Hematopoietic multipotent progenitor cell treated with erythropoietin and hydrocortisone succinate and interleukin-3 and kit ligand, for 8 days (in vitro differentiated cells): ENCODE results near the gene KRT32.
"Not testable (repeated sequence)": the region's sequence is repeated elsewhere in the genome, so short reads cannot be mapped to it uniquely, and the experiment has no call there.

ENCODE experiments used
- DNase-seq: peaks from one replicate; pipeline ENCODE4 v3.0.0-alpha.2; 2015

KRT32 gene

DNA sequence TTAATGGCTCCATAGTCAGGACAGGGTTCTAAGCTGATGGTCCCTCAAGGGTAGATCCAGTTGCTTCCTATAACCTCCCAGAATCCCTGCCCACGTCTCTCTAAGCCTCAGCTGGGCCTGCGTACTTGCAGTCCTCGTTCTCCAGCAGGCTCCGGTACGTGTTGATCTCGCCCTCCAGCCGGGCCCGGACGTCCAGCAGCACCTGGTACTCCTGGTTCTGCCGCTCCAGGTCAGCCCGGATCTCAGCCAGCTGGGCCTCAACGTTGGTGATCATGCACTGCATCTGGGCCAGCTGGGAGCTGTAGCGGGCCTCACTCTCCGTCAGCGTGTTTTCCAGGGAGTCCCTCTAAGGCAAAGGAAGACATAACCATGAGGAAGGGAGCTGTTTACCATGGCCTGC is 4.5 kb downstream of the KRT32 start:
- no peak for DNase-seq

DNA sequence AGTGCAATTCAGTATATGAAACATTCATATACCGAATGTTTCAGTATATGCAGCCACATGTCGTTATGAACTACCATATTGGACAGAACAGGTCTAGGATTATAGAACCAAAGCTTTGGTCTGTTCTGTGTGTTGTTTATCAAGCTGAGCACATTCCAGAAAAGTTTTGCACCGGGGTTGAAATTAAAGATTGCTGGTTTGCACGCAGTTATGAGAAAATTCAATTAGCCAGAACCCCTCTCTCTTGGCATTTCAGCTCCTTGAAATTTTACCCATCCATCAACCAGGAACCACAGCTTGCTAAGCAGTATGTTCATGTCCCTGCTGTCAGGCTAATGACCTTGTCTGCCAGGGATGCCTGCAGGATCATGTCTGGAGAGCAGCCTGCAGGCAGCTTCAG is 9.5 kb downstream of the KRT32 start:
- DNase-seq = no peak

DNA sequence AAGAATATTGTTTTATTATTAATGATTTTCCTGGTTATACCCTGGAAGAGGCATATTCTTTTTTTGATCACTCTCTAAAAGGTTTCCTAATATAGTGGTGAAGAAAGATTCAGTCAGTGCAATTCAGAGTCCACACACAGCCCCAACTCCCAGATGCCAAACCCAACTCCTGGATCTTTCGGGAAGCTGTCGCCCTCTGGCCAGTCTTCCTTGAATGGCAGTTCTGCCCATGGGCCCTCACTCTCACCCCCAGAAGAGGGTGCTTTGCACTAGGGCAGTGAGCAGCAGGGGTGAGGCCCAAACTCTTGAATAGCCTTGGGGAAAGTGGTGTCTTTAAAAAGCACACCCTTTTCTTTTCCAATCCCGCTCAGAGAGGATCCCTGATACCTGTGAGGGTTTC is 11.0 kb downstream of the KRT32 start:
- DNase-seq = no peak

DNA sequence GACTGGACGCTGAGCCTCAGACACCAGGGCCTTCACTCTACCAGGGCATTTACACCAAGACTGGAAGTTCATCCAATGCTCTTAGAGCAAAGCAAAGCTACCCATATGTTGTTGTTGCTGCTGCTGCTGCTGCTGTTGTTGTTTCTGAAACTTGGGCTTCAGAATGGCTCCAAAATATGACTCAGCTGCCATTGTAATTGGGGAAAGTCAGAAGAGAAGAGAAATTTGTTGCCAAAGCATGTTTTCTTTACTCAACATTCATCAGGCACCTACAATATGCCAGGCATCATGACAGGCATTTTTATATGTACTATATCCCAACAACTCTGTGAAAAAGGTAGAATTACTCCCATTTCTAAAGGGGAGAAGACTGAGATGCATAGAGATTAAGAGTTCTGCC is 11.9 kb downstream of the KRT32 start:
- no peak for DNase-seq

DNA sequence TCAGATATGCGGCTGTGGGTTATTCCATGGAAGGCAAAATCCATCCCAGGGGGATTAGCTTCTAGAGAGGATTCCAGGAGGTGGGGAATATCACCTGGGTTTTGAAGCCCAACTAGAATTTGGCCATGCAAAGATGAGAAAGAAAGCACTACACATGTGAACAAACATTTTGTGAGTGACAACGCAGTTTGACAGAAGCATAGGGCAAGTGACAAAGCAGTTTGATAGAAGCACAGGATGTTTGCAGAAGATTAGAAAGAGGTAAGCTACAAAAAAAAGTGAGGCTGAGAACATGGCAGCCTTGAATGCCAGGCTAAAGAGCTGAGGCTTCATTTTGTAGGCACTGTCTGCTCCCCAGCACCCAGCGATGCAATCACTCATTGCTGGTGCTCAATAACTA is 14.1 kb downstream of the KRT32 start:
- DNase-seq = no peak

DNA sequence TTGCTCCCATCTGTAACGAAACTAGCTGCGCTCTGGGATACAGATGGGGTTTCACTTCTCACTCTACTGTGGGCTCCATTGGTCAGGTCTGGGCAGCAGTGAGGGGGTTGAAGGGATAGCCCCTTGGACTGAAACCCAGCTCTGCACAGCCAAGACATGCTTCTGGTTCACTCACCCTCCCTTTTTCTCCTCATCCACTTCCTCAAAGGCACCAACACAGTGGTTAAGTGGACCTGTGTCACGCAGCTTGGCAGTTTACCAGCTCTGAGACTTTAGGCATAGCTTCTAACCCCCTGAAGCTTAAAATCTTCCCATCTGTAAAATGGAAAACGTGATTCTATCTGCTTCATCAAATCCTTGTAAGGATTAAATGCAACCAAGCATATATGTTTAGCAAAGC is 14.9 kb downstream of the KRT32 start:
- peak; percentile 10 for DNase-seq

DNA sequence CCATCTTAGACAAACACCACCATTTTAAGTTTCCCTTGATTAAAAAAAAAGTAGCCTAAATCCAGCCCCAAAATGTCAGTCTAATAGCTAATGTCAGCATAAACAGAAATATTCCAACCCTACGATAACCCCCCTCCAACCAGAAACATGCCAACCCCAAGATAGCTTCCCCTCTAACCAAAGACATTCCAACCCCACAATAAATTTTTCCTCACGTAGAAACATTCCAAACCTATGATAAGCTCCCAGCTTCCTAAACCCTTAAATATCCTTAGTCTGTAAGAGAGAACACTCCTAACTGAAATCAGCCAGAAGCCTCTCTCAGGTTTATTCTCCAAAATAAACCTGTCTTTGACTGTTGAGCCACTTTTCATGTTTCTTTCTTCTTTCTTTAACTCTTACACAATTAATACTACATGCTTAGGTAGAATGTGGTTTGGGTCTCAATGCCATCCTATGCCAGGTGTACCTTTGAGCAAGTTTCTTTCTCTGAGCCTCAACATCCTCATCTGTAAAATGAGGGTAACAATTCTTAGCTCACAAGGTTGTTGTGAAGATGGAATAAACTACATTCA is 15.9 kb downstream of the KRT32 start:
- no peak for DNase-seq

DNA sequence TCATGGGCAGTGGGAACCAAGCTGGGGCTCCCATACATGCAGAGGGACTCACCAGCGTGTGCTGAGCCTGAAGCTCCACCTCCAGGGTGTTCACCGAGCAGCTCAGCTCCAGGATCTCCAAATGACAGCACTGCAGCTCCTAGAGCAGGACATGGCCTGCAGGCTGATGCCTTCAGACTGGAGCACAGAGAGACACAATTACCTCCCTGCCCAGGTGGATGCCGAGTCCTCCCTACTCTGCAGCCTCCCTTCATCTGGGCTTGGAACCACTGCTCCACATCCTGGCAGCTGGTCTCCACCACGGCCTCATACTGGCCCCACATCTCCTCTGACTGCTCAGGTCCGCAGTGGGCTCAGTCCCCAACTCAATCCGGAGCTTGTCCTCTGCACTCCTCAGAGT is 18.2 kb downstream of the KRT32 start:
- DNase-seq = no peak

DNA sequence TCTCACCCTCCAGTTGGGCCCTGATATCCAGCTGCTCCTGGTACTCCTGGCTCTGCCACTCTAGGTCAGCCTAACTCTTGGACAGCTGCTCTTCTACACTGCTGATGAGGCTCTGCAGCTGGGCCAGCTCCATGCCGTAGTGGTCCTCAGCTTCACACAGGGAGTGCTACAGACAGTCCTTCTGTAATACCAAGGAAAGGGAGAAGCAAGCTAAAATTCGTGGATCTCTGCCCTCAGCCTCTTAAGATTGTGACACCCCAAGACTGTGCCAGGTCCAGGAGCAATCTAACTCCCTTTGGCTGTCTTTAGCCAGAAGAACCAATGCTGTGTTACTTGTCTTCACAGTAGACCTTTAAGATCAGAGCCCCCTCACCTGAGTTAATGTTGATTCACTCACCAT is 18.7 kb downstream of the KRT32 start:
- no peak for DNase-seq

DNA sequence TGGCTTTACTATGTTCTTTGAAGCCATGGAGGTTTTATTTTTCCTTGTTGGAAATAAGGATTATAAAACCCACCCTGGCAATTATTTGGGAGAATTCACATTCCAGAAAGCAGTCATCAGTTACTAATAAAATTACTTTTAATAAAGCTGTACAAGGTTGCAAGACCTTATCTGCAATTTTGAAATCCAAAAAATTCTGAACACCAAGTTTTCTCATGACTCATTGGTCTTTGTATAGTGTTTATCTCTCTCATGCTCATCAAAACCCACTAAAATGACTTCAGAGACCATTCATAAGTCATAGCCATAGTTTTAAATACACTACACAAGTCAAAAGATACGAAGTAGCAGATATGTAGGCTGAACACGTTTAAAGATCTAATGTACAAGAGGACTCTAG is 20.4 kb downstream of the KRT32 start:
- no peak for DNase-seq

DNA sequence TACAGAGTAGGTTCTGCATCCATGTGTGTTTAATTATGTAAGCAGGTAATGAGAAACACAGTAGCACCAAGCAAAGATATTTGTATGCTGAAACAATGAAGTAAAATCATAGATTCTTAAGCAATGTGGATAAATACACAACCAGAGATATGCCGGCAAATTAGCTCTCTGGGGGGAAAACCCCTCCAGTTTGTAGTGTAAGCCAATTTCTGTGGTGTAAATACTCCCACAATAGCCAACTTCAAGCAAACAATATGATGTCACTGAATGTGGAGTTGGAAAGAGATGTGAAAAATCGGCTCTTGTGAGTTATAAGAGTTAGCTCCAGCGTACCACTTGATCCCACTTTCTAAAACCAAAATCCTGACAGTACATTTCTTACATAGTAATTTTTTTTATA is 22.5 kb downstream of the KRT32 start:
- no peak for DNase-seq

DNA sequence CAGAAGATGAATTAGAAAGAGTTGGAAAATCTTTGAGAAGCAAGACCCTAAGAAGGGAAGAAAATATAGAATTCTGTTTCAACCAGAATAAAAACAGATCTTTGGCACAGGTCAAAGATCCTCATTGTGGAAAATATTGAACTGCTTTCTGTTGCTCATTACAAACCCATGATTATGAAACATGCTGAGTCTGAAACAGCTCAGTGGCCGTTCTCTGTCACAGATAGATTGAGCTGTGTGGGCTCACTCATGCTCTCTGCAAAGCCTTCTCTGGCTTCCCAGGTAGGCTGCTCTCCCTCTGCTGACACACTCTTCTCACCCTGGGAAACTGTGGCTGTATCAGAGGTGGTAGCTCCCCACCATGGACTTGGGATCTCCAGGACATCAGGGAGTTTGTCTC is 23.0 kb downstream of the KRT32 start:
- DNase-seq = no peak

DNA sequence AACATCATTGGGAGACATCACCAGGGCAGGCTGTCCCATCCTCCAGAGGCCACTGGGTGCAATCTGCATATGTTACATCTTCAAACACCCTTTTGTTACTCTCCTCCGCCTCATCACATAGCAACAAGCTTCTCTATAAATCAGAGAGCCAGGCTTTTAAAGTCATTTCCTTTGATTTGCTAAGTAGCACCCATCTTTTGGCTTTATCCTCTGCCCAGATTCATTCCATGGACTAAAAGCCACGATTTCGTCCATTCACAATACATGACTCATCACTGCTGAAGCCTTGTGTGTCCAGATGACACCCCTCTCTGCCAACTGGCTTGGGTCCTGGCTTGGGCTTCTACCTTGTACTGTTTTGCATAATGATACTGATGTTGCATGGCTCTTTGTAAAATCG is 24.4 kb downstream of the KRT32 start:
- no peak for DNase-seq

DNA sequence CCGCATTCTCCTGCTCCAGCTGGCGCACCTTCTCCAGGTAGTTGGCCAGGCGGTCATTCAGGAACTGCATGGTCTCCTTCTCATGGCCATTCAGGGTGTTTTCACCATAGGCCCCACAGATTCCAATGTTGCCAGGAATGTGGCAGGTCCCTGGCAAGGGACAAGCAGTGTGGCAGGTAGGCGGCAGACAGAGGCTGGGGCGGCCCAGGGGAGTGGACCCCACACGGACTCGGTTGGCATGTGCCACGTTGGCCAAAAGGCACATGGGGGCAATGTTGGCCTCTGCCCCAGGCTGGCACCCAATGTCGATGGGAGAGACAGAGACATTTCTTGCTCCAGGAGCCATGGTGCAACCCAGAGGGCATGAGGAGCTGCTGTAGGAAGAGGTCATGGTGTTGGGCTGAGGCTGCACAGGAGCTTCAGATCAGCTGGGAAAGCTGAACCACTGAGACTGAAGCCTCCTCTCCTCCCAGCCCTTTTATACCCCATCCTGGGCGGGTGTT is 26.6 kb downstream of the KRT32 start, which contains the start of gene KRT38:
TSS of gene KRT38 (minus strand) at position 453 of the 503 bp plus-strand sequence. CDS start at position 391, 62 bp downstream.
- DNase-seq = no peak

DNA sequence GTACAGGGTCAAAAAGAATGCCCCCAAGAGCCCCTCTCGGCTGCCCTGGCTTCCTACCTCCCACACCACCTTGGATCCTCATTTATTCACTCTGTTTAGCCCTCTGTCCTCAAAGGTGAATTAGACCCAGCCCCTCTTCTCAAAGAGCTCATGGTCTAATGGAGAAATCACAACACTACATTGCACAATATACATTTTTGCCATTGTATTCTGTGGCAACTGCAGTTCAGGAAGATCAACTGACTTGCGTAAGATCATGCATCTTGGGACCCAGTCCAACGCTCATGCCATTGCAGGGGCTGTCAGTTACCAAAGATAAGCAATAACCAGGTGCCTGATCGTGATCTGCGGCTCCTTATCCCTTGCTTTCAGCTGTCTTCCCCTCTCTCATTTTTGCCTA is 27.8 kb downstream of the KRT32 start:
- DNase-seq = no peak

DNA sequence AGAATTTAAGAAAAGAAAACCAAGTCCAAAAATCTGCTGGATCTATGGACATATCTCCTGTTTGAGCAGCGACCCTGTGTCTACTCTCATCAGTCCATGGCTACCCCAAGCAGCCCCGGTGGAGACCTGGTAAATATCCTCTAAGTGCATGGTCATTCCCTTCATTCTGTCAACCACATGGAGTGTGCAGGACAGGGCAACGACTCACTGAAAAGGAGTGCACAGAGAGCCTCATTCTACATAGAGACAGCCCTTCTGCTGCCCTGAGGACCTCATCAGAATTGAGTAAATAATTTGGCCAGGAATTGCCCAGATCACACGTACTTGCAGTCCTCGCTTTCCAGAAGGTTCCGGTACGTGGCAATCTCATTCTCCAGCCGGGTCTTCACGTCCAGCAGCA is 29.4 kb downstream of the KRT32 start:
- no peak for DNase-seq

DNA sequence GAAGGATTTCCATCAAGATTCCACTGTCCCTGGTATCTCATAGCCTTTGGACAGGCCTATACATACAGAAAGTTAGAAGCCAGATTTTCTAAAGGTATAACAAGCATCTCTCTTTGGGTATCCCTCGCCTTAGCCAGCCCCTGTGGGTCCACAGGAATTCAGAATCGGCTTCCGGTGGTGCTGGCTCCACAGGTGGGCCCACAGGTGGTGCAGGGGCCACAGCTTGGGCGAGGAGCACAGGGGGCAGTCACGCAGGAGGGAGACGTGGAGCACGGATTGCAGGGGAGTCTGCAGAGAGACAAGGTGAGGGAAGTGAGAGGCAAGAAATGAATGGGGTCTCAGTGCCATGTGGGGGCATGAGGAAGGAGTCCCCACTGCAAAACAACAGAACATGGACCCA is 29.9 kb downstream of the KRT32 start:
- no peak for DNase-seq

DNA sequence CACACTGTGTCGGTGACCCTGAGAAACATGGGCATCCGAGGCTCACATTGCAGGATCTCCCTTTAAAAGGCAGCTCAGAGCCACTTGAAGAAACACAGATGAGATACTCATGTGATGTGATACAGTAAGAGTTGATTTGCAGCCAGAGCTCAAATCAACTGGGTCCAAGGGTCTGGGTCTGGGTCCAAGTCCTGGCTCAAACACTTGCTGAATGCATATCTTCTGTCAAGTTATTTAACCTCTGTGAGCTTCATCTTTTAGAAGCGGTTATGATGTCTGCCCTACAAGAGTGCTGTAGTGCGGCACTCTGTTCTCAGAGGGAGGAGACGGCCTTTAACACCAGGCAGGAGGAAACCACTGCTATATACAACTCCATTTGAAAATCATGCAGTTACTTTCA is 32.8 kb downstream of the KRT32 start:
- DNase-seq = no peak

DNA sequence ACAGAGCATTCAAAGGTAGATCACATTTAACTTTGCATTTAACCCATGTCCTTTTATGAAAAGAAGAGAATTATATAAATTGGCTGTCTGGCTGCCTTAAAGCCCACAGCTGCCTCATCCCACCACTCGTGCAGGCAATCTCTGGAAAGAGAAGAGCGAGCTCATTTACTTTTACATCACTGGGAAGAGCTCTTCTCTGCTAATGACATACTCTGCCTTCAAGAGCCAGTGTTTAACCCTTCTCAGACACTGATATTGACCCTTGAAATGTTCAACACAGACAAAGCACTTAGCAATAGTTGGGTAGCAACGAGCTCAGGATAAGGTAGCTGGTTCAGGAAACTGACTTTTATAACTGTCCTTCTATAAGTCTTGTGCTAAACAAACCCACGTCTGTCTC is 33.2 kb downstream of the KRT32 start:
- DNase-seq = no peak

DNA sequence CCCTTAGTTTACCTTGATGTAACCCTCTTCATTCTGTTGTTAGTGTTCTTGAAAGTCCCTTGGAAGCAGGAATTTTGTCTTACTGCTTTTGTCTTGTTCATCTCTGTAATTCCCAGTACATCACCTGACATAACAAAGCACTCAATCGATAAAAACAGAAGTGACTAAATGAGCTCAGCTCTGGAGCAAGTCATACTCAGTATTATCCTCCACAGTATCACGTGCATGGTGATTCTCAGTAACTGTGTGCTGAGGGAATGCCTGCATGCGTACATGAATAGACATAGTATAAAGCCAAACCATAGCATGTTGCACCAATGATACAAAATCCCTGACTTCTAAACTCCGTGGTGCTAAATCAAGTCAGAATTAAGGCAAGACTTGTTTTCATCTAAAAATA is 33.6 kb downstream of the KRT32 start:
- DNase-seq = no peak

DNA sequence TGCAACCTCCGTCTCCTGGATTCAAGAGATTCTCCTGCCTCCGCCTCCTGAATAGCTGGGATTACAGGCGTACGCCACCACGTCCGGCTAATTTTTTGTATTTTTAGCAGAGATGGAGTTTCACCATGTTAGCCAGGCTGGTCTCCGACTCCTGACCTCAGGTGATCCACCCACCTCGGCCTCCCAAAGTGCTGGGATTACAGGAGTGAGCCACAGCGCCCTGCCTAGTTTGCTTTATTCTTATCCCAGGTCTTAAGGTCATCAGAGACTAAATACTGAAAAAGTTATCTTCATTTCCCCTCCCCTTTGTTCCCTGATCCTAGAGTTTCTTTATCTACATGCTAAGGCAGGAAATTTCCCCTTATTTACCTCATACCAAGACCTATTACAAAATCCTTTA is 36.8 kb downstream of the KRT32 start:
- DNase-seq = not testable (repeated sequence)

DNA sequence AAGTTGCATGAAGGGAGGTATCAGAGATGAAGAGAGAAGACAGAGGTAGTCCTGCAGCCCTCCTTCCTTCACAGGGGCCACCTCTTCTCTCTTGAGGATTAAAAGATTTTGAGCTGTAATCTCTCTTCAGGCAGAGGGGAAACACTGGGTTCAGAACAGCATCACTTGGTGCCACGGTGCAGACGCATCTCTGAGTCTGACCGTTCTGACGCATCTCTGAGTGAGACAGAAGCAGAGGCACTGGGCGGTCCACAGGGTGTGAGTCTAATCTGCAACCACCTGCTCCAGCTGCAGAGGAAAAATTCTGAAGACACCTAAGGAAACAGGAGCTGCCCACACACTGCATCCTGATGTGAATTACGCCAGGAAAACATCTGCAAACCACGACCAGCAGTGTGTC is 37.5 kb downstream of the KRT32 start:
- no peak for DNase-seq

DNA sequence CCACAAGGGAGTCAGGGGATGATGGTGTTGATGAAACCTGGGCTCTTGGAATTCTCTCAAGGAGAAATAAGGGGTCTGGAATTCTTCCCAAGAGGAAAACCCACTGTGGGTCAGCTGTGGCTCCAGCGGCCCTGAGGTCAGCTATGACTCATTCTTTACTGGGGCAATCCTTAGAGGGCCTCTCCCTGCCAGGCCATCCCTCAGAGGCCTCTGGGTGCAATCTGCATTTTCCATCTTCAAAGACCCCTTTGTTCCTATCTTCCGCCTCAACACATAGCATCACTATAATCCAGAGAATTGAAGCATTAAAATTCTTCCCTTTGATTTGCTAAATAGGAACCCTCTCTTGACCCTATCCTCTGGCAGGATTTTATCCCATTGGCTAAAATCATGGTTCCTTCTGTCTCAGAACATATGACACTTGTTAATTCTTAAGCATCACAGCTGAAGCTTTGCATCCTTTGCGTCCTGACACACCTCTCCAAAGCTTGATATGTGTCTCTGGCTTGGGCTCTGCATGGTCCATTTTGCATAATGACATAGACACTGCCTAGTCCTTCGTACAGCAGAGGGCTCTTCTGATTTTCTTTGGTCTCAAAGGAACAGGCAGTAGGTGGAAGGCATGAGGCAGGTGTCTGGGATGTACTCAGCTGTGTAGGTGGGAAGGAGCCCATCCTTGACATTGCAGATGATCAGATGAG is 38.4 kb downstream of the KRT32 start:
- DNase-seq = no peak

DNA sequence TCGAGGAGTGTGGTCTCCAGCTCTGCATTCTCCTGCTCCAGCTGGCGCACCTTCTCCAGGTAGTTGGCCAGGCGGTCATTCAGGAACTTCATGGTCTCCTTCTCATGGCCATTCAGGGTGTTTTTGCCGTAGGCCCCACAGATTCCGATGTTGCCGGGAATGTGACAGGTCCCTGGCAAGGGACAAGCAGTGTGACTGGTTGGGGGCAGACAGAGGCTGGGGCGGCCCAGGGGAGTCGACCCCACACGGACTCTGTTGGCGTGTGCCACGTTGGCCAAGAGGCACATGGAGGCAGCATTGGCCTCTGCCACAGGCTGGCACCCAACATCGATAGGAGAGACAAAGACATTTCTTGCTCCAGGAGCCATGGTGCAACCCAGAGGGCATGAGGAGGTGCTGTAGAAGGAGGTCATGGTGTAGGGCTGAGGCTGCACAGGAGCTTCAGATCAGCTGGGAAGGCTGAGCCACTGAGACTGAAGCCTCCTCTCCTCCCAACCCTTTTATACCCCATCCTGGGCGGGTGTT is 43.0 kb downstream of the KRT32 start, which contains the start of gene KRT37:
TSS of gene KRT37 (minus strand) at position 475 of the 525 bp plus-strand sequence. CDS start at position 413, 62 bp downstream.
- DNase-seq = no peak

DNA sequence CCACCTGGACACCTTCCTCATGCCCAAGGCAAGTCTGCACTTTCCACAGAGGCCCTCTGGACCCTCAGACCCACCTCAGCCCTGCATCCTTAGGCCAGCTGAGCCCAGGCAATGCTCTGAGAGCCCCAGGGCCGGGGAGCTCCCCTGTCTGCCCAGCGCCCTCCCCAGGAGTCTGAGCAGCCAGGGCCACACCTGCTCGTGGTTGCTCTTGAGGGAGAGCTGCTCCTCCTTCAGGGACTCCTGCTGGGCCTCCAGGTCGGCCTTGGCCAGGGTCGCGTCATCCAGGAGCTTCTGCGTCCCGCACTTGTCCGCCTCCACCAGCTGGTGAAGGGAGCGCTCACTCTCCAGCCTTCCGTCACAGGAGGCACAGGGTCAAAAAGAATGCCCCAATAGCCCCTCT is 44.6 kb downstream of the KRT32 start:
- DNase-seq = not testable (repeated sequence)
